ENCODE measurements around the gene ACP7. TPM values are rescaled to one million over a fixed set of nuclear protein-coding genes. Genes with fewer than 3 reads are reported as not detected.

Gene ACP7
- total RNA-seq, 1 experiment from 2014 or later, result 0.11 TPM

DNA sequence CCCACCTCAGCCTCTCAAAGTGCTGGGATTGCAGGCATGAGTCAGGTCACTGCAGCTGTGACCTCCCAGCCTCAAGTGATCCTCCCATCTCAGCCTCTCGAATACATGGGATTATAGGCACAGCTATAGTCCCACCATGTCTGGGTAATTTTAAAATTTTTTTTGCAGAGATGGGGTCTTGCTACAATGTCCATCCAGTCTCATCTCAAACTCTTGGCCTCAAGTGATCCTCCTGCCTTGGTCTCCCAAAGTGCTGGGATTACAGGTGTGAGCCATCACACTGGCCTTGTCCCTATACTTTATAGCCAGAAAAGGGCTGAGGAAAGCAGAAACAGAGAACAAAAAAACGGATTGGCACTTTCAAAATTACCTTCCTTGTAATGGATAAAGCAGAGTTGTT lies 47.0 kb upstream of the ACP7 start:
- POLR2A ChIA-PET, result no interaction called here
- TF ChIP-seq, protein P1, sequence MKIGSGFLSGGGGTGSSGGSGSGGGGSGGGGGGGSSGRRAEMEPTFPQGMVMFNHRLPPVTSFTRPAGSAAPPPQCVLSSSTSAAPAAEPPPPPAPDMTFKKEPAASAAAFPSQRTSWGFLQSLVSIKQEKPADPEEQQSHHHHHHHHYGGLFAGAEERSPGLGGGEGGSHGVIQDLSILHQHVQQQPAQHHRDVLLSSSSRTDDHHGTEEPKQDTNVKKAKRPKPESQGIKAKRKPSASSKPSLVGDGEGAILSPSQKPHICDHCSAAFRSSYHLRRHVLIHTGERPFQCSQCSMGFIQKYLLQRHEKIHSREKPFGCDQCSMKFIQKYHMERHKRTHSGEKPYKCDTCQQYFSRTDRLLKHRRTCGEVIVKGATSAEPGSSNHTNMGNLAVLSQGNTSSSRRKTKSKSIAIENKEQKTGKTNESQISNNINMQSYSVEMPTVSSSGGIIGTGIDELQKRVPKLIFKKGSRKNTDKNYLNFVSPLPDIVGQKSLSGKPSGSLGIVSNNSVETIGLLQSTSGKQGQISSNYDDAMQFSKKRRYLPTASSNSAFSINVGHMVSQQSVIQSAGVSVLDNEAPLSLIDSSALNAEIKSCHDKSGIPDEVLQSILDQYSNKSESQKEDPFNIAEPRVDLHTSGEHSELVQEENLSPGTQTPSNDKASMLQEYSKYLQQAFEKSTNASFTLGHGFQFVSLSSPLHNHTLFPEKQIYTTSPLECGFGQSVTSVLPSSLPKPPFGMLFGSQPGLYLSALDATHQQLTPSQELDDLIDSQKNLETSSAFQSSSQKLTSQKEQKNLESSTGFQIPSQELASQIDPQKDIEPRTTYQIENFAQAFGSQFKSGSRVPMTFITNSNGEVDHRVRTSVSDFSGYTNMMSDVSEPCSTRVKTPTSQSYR (CRISPR knock-in tag; IDR thresholded peaks at IDR 0.05), result no peak
- TF ChIP-seq ZNF121 (CRISPR knock-in tag; IDR thresholded peaks at IDR 0.05), result peak; percentile 42; the same call in 1 of the 2 replicates

DNA sequence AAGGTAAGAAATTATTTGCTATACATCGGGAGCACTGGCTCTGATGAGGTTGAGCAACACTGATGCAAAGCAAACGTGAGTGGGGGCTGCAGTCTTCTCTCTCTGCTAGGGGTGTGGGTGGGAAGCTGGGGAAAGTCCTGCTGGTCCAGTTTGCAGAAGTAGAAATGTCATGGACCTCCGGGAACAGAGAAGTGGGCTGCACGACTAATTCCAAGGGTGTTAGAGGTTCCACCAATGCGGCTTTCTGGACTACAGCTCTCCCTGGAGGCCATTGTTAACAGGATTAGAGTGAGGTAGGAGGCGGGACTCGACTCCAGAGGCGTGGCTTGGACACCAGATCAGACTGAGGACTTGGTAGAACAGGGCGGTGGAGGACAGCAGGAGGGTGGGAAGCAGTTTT lies 46.1 kb upstream of the ACP7 start:
- no peaks in the 10 kb centered on the region for H3K36me3 Mint-ChIP-seq
- ATAC-seq (peak; percentile 100), DNase-seq (ENCODE audit: low spot score) (peak; percentile 69)
- TF ChIP-seq NFE2L1 (CRISPR knock-in tag; IDR thresholded peaks at IDR 0.05), result no peak
- TF ChIP-seq, protein P1 (CRISPR knock-in tag; IDR thresholded peaks at IDR 0.05), result no peak
- no peak for TF ChIP-seq SP1 (CRISPR knock-in tag; conservative IDR thresholded peaks at IDR 0.05)
- TF ChIP-seq GRHL2 (CRISPR knock-in tag; IDR thresholded peaks at IDR 0.05; ENCODE audit: insufficient replicate concordance, severe bottlenecking), result no peak
- ChIA-PET CTCF (interaction anchor here (0.6 to 3.9 kb wide), 11 partner anchors 13 to 635 kb away, joined by 3 to 28 read pairs (median 3); partner anchors contain the start of genes FAM98C, FBXO17, MRPS12 and SARS2), POLR2A (no interaction called here)
- peaks cover 23% of the 10 kb centered on the region for H3K27me3 Mint-ChIP-seq (ENCODE audit: low read depth)
- H3K4me1 Mint-ChIP-seq, result peaks cover 7% of the 10 kb centered on the region; the same call in 1 of the 2 replicates
- H3K4me3 Mint-ChIP-seq, result no peak overlapping the region
- H3K27ac Mint-ChIP-seq, result no peak overlapping the region
- peaks cover 3% of the 10 kb centered on the region; the same call in 1 of the 2 replicates for H3K9me3 Mint-ChIP-seq

More for the DNA sequence above, 47.0 kb upstream of the ACP7 start:
- no peaks in the 10 kb centered on the region for H3K36me3 Mint-ChIP-seq
- DNase-seq (ENCODE audit: low spot score) (no peak), ATAC-seq (no peak)
- no peak overlapping the region for H3K4me3 Mint-ChIP-seq
- H3K4me1 Mint-ChIP-seq, result peaks cover 12% of the 10 kb centered on the region
- H3K27me3 Mint-ChIP-seq (ENCODE audit: low read depth), result peaks cover 28% of the 10 kb centered on the region
- no peak overlapping the region for H3K27ac Mint-ChIP-seq
- CTCF ChIA-PET, result interaction anchor here (0.6 to 3.9 kb wide), 6 partner anchors 14 to 491 kb away, joined by 3 to 28 read pairs (median 10); partner anchors contain the start of genes FBXO17, MRPS12 and SARS2
- H3K9me3 Mint-ChIP-seq, result peaks cover 3% of the 10 kb centered on the region; the same call in 1 of the 2 replicates

DNA sequence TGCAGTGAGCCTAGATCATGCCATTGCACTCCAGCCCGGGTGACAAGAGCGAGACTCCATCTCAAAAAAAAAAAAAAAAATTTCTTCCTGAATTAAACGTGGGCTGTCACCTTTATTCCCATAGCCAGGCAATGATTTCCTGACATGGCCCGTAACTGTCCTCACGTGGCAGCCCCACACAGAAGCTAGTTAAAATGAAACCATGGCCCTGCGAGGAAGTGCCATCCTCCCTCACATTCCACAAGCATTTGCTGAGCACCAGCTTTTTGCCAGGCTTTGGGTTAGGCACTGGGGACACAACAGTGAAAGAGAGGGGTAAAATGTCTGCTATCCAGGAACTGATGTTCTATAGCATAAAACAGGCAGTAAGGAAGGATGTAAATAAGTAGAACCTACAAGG lies 38.7 kb upstream of the ACP7 start:
- POLR2A ChIA-PET, result no interaction called here
- peaks cover 31% of the 10 kb centered on the region for H3K9me3 Mint-ChIP-seq
- H3K4me1 Mint-ChIP-seq, result no peaks in the 10 kb centered on the region
- H3K4me3 Mint-ChIP-seq, result no peak overlapping the region
- CTCF ChIA-PET, result no interaction called here
- no peak for DNase-seq (ENCODE audit: low spot score)
- ATAC-seq, result no peak
- TF ChIP-seq, protein P1 (CRISPR knock-in tag; IDR thresholded peaks at IDR 0.05), result no peak
- TF ChIP-seq ZNF121 (CRISPR knock-in tag; IDR thresholded peaks at IDR 0.05) (no peak), GABPB1 (CRISPR knock-in tag; IDR thresholded peaks at IDR 0.05) (no peak), SOX15 (CRISPR knock-in tag; IDR thresholded peaks at IDR 0.05) (no peak)
- H3K36me3 Mint-ChIP-seq, result peaks cover 13% of the 10 kb centered on the region
- no peak overlapping the region for H3K27ac Mint-ChIP-seq
- H3K27me3 Mint-ChIP-seq (ENCODE audit: low read depth), result peaks cover 18% of the 10 kb centered on the region

DNA sequence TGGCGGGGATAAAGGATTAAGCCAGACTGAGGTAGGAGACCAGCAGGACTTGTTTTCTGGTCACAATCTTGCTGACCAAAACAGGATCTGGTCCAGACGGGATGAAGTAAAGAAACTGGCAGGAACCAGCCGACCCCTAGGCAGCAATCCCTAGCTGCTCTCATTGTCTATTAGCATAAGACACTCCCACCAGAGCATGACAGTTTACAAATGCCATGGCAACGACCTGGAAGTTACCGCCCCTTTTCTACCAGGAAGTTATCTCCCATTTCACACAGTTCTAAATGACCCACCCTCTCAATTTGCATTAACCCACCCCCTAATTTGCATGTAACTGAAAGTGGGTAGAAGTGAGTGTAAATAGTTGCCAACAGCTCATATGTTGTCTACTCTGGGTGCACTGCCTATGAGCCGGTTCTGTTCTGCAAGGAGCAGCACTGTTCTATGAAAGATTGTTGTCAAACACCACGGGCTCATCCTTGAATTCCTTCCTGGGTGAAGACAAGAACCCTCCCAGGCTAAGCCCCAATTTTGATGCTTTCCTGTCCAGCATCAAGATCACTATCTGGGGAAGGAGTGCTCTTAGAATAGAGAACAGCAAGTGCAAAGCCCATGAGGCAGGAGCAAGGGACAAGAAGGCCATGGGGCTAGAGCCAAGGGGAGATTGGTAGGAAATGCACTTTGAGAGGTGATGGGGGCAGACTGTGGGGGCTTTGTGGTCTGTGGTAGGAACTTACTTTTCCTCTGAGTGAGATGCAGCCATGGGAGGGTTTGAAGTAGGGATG lies 37.9 kb upstream of the ACP7 start:
- TF ChIP-seq, protein P2, sequence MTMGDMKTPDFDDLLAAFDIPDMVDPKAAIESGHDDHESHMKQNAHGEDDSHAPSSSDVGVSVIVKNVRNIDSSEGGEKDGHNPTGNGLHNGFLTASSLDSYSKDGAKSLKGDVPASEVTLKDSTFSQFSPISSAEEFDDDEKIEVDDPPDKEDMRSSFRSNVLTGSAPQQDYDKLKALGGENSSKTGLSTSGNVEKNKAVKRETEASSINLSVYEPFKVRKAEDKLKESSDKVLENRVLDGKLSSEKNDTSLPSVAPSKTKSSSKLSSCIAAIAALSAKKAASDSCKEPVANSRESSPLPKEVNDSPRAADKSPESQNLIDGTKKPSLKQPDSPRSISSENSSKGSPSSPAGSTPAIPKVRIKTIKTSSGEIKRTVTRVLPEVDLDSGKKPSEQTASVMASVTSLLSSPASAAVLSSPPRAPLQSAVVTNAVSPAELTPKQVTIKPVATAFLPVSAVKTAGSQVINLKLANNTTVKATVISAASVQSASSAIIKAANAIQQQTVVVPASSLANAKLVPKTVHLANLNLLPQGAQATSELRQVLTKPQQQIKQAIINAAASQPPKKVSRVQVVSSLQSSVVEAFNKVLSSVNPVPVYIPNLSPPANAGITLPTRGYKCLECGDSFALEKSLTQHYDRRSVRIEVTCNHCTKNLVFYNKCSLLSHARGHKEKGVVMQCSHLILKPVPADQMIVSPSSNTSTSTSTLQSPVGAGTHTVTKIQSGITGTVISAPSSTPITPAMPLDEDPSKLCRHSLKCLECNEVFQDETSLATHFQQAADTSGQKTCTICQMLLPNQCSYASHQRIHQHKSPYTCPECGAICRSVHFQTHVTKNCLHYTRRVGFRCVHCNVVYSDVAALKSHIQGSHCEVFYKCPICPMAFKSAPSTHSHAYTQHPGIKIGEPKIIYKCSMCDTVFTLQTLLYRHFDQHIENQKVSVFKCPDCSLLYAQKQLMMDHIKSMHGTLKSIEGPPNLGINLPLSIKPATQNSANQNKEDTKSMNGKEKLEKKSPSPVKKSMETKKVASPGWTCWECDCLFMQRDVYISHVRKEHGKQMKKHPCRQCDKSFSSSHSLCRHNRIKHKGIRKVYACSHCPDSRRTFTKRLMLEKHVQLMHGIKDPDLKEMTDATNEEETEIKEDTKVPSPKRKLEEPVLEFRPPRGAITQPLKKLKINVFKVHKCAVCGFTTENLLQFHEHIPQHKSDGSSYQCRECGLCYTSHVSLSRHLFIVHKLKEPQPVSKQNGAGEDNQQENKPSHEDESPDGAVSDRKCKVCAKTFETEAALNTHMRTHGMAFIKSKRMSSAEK (CRISPR knock-in tag; IDR thresholded peaks at IDR 0.05; ENCODE audit: borderline replicate concordance), result no peak
- TF ChIP-seq RORB (CRISPR knock-in tag; IDR thresholded peaks at IDR 0.05), result no peak
- 0 out of 2 replicates have a peak, but pooled peaks have one; percentile 31 for TF ChIP-seq SP1 (CRISPR knock-in tag; conservative IDR thresholded peaks at IDR 0.05)
- no peak for TF ChIP-seq FOXP1 (CRISPR knock-in tag; IDR thresholded peaks at IDR 0.05; ENCODE audit: borderline replicate concordance)
- Mint-ChIP-seq H3K27ac (no peak overlapping the region), H3K4me3 (no peak overlapping the region), H3K4me1 (no peaks in the 10 kb centered on the region), H3K9me3 (peaks cover 28% of the 10 kb centered on the region), H3K27me3 (ENCODE audit: low read depth) (peaks cover 18% of the 10 kb centered on the region), H3K36me3 (peaks cover 13% of the 10 kb centered on the region)
- POLR2A ChIA-PET, result interaction anchor here (0.6 kb wide), 1 partner anchor 73 kb away, joined by 3 read pairs; no protein-coding TSS in a partner anchor
- ATAC-seq, result peak; percentile 68
- CTCF ChIA-PET, result no interaction called here
- no peak for DNase-seq (ENCODE audit: low spot score)
